Kidney glomerular epithelial cell (primary cell): ENCODE results near the gene PYGL.

Experiments
- DNase-seq: peaks from one replicate; lab custom pipeline; 2025; lab: John Stamatoyannopoulos, UW

Gene PYGL

GRCh38 chr14:50871914-50872732, 72.2 kb downstream of the PYGL start, which contains the start of gene ABHD12B:
Gene ABHD12B (plus strand): TSS chr14:50872053. CDS start chr14:50872175, 122 bp downstream.
- DNase-seq: no peak

GRCh38 chr14:50871228-50871627, 73.1 kb downstream of the PYGL start:
- no peak for DNase-seq

- no peak for DNase-seq
These were observed 78.7 kb downstream of the PYGL start for GRCh38 chr14:50865391-50866076.

GRCh38 chr14:50864946-50865345, 79.3 kb downstream of the PYGL start:
- DNase-seq: no peak

GRCh38 chr14:50864237-50864636, 80.0 kb downstream of the PYGL start:
- no peak for DNase-seq

GRCh38 chr14:50862036-50862570, 82.2 kb downstream of the PYGL start:
- DNase-seq: no peak

- DNase-seq: peak; percentile 87
These were observed 83.7 kb downstream of the PYGL start for GRCh38 chr14:50860478-50861086.

GRCh38 chr14:50859296-50859624, 85.0 kb downstream of the PYGL start:
- no peak for DNase-seq

- no peak for DNase-seq
These were observed 87.6 kb downstream of the PYGL start for GRCh38 chr14:50856660-50857059.

- DNase-seq: no peak
These were observed 88.7 kb downstream of the PYGL start for GRCh38 chr14:50855558-50855957.
